ENCODE measurements around the gene MCTP1. TPM values are rescaled to one million over a fixed set of nuclear protein-coding genes. Genes with fewer than 3 reads are reported as not detected.

The MCTP1 gene
- polyA plus RNA-seq, 1 donor from 2014 or later: 1.9 TPM

DNA sequence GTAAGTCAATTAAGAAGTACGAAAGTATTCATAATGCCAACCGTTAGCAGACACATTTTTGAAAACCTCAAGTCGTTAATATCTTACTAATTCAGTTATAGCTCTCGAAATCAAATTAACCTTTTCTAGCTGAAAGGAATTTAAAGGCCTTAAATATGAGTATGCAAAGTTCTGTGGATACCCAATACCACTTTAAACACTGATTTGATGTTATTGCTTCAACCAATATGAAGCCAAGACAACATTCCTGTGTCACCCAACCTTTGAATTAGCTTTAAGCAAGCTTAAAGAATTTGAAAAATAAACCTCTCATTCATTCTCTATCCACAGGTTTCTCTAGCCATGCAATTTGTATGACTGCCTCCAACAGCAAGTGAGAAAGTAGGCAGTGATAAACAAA is 204.5 kb downstream of the MCTP1 start:
- Histone ChIP-seq H3K4me2 (ENCODE audit: low read length) (no peak overlapping the region), H3K36me3 (ENCODE audit: insufficient read depth, low read length) (no peaks in the 10 kb centered on the region), H3K27ac (ENCODE audit: low read length) (no peak overlapping the region), H3K9me3 (ENCODE audit: low read length) (no peaks in the 10 kb centered on the region), H3K79me2 (replicated peaks; ENCODE audit: insufficient read depth, low read length) (no peaks in the 10 kb centered on the region), H3K9me2 (ENCODE audit: insufficient read depth, low read length) (no peaks in the 10 kb centered on the region), H3K9ac (ENCODE audit: low read length) (no peak overlapping the region), H3F3A (ENCODE audit: insufficient read depth, low read length, poor library complexity, severe bottlenecking) (no peaks in the 10 kb centered on the region), H3K27me3 (ENCODE audit: insufficient read depth, low read depth, low read length) (no peaks in the 10 kb centered on the region), H4K20me1 (ENCODE audit: insufficient read depth) (no peaks in the 10 kb centered on the region), H2AFZ (ENCODE audit: low read depth, low read length) (no peak overlapping the region), H3K4me3 (ENCODE audit: low read length) (no peak overlapping the region)
- TF ChIP-seq, protein P1, sequence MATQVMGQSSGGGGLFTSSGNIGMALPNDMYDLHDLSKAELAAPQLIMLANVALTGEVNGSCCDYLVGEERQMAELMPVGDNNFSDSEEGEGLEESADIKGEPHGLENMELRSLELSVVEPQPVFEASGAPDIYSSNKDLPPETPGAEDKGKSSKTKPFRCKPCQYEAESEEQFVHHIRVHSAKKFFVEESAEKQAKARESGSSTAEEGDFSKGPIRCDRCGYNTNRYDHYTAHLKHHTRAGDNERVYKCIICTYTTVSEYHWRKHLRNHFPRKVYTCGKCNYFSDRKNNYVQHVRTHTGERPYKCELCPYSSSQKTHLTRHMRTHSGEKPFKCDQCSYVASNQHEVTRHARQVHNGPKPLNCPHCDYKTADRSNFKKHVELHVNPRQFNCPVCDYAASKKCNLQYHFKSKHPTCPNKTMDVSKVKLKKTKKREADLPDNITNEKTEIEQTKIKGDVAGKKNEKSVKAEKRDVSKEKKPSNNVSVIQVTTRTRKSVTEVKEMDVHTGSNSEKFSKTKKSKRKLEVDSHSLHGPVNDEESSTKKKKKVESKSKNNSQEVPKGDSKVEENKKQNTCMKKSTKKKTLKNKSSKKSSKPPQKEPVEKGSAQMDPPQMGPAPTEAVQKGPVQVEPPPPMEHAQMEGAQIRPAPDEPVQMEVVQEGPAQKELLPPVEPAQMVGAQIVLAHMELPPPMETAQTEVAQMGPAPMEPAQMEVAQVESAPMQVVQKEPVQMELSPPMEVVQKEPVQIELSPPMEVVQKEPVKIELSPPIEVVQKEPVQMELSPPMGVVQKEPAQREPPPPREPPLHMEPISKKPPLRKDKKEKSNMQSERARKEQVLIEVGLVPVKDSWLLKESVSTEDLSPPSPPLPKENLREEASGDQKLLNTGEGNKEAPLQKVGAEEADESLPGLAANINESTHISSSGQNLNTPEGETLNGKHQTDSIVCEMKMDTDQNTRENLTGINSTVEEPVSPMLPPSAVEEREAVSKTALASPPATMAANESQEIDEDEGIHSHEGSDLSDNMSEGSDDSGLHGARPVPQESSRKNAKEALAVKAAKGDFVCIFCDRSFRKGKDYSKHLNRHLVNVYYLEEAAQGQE (IDR thresholded peaks at IDR 0.05; ENCODE audit: borderline replicate concordance): no peak
- TF ChIP-seq SMC3 (conservative IDR thresholded peaks at IDR 0.05; ENCODE audit: poor library complexity): no peak
- TF ChIP-seq EZH2 (IDR thresholded peaks at IDR 0.05; ENCODE audit: borderline replicate concordance, insufficient read depth, low read length, poor library complexity, severe bottlenecking): no peak
- TF ChIP-seq EP300 (conservative IDR thresholded peaks at IDR 0.05; ENCODE audit: poor library complexity, severe bottlenecking): no peak
- no peak for TF ChIP-seq RAD21 (conservative IDR thresholded peaks at IDR 0.05)
- no peak for TF ChIP-seq MXI1 (conservative IDR thresholded peaks at IDR 0.05; ENCODE audit: poor library complexity, severe bottlenecking)
- no peak for TF ChIP-seq TAF1 (IDR thresholded peaks at IDR 0.05; ENCODE audit: low read depth)
- no peak for TF ChIP-seq POLR2AphosphoS5 (IDR thresholded peaks at IDR 0.05)
- TF ChIP-seq, protein P2, sequence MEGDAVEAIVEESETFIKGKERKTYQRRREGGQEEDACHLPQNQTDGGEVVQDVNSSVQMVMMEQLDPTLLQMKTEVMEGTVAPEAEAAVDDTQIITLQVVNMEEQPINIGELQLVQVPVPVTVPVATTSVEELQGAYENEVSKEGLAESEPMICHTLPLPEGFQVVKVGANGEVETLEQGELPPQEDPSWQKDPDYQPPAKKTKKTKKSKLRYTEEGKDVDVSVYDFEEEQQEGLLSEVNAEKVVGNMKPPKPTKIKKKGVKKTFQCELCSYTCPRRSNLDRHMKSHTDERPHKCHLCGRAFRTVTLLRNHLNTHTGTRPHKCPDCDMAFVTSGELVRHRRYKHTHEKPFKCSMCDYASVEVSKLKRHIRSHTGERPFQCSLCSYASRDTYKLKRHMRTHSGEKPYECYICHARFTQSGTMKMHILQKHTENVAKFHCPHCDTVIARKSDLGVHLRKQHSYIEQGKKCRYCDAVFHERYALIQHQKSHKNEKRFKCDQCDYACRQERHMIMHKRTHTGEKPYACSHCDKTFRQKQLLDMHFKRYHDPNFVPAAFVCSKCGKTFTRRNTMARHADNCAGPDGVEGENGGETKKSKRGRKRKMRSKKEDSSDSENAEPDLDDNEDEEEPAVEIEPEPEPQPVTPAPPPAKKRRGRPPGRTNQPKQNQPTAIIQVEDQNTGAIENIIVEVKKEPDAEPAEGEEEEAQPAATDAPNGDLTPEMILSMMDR (IDR thresholded peaks at IDR 0.05; ENCODE audit: poor library complexity, severe bottlenecking): no peak

DNA sequence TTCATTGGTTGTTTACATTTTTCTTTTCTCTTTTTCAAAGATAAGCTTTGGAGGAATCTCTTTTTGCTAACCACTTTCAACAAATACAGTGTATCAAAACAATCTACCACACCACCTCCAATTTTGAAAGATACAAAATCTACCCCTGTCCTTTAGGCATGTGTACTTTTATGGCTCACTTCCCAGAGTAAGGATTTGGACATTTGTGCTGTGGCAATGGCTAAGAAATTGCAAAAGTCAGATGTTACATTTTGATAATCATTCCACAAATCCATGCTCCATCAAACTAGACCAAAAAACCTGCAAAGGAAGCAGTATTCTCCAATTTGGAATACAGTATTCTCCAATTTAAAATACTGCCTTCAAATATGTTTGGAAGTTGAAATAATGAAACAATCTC is 204.9 kb downstream of the MCTP1 start:
- Histone ChIP-seq H2AFZ (ENCODE audit: low read depth, low read length) (no peak overlapping the region), H3K9me3 (ENCODE audit: low read length) (no peaks in the 10 kb centered on the region), H3K4me2 (ENCODE audit: low read length) (no peak overlapping the region), H3K9ac (ENCODE audit: low read length) (no peak overlapping the region), H3K27ac (ENCODE audit: low read length) (no peak overlapping the region), H3K9me2 (ENCODE audit: insufficient read depth, low read length) (no peaks in the 10 kb centered on the region), H3K36me3 (ENCODE audit: insufficient read depth, low read length) (no peaks in the 10 kb centered on the region), H3K27me3 (ENCODE audit: insufficient read depth, low read depth, low read length) (no peaks in the 10 kb centered on the region), H3K4me3 (ENCODE audit: low read length) (no peak overlapping the region), H4K20me1 (ENCODE audit: insufficient read depth) (no peaks in the 10 kb centered on the region), H3K79me2 (replicated peaks; ENCODE audit: insufficient read depth, low read length) (no peaks in the 10 kb centered on the region), H3F3A (ENCODE audit: insufficient read depth, low read length, poor library complexity, severe bottlenecking) (no peaks in the 10 kb centered on the region)
- no peak for TF ChIP-seq TAF1 (IDR thresholded peaks at IDR 0.05; ENCODE audit: low read depth)
- TF ChIP-seq EZH2 (IDR thresholded peaks at IDR 0.05; ENCODE audit: borderline replicate concordance, insufficient read depth, low read length, poor library complexity, severe bottlenecking): no peak
- TF ChIP-seq MXI1 (conservative IDR thresholded peaks at IDR 0.05; ENCODE audit: poor library complexity, severe bottlenecking): no peak
- TF ChIP-seq EP300 (conservative IDR thresholded peaks at IDR 0.05; ENCODE audit: poor library complexity, severe bottlenecking): no peak
- TF ChIP-seq, protein P2 (IDR thresholded peaks at IDR 0.05; ENCODE audit: poor library complexity, severe bottlenecking): no peak
- no peak for TF ChIP-seq SMC3 (conservative IDR thresholded peaks at IDR 0.05; ENCODE audit: poor library complexity)
- TF ChIP-seq RAD21 (conservative IDR thresholded peaks at IDR 0.05): no peak
- TF ChIP-seq POLR2AphosphoS5 (IDR thresholded peaks at IDR 0.05): no peak
- TF ChIP-seq, protein P1 (IDR thresholded peaks at IDR 0.05; ENCODE audit: borderline replicate concordance): no peak

Data from neural cell (in vitro differentiated cells).